Activated gamma-delta T cell treated with Interleukin-2 at 50 U/mL for 16 hours (primary cell): ENCODE results near the gene C19orf25.

Experiments
- DNase-seq: peaks from one replicate; pipeline ENCODE4 v3.0.0-alpha.2; 2020

C19orf25 gene

DNA sequence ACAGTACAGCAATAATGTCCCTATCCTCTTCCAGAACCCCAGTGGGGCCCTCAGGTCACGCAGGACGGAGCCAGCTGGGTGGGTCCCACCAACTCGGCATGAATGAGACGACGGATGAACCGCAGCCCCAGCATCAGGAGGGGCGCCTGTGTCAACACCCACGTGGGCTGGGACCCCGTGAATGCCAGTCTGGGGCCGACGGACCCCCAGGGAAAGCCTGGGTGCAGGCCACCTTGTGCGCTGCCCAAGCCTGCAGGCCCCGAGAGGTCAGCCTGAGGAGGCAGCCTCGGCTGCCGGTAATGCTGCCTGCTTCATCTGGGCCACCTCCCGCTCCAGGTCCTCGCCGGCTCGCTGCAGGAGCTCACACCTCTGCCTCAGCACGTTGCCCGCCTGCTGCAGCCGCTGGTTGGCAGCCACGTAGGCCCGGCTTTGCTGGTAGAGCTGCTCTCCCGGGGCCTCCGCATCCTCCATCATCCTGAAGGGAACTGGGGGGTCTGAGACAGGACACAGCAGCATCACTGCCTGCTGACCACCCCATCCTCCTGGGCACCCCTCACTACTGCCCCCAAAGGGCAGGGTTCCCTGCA is 4.2 kb downstream of the C19orf25 start:
- DNase-seq = no peak

DNA sequence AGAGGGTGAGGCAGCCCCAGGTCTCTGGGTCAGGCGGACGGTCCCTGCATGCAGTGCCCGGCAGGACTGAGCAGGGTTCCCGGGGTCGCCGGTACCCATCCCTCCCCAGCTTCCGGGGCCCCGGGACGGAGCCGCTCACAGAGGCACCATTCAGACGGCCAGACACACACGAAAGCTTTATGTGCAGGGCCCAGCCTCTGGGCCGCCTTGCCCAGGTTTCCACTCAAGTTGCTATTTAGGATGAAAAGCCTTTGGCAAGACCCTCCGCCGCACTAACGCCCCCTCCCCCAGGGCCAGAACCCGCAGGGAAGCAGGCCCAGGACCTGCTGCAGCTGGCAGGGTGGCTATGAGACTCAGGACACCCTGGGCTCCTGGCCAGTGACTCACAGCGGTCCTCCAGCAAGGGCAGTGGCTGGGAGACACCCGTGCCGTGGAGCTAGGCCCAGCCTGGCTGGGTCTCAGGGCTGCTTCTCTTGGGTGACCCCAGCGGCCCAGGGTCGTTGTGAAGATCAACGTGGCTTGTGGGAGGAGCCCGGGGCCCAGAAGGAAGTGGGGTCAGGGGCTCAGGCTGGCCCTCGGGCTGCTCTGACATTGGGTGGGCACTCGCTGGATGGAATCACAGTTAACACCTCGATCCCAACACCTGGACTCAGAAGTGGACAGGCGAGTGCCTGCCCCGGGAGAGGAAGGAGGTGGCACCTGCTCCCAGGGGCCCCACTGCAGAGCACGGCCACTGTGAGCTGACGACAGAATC is 4.8 kb downstream of the C19orf25 start:
- no peak for DNase-seq

DNA sequence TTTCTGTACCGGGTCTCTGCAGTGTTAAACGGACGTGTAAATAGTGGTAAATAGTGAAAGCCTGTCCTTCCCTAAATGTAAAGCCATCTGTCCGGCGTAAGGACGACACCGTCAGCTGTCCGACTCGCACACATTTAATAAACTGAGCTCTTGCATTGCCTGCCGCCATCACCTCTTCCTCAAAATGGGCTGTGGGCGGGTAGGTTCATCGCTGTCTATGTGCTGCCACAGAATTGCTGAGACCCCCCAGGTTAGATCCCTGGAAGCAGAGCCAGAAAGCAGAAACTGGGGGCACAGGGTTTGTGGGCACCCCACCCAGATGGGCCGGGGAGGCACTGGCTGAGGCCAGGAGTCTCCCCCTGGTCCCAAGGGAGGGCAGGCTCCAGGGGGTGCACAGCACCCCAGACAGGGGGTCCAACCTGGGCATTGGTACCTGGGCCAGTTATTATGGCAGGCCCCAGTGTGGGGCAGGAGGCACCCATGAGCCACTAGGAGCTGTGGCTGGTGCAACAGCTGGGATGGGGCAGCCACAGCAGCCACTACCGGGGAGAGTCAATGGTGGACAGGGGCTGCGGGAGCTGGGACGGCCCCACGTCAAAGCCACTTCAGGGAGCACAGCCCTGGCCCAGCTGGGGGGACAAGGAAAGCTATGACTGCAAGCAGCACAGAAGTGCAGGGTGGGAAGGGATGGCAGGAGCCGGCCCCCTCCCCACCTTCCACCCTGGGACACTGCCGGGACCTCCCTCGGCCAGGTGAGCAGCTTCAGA is 5.7 kb downstream of the C19orf25 start:
- no peak for DNase-seq

DNA sequence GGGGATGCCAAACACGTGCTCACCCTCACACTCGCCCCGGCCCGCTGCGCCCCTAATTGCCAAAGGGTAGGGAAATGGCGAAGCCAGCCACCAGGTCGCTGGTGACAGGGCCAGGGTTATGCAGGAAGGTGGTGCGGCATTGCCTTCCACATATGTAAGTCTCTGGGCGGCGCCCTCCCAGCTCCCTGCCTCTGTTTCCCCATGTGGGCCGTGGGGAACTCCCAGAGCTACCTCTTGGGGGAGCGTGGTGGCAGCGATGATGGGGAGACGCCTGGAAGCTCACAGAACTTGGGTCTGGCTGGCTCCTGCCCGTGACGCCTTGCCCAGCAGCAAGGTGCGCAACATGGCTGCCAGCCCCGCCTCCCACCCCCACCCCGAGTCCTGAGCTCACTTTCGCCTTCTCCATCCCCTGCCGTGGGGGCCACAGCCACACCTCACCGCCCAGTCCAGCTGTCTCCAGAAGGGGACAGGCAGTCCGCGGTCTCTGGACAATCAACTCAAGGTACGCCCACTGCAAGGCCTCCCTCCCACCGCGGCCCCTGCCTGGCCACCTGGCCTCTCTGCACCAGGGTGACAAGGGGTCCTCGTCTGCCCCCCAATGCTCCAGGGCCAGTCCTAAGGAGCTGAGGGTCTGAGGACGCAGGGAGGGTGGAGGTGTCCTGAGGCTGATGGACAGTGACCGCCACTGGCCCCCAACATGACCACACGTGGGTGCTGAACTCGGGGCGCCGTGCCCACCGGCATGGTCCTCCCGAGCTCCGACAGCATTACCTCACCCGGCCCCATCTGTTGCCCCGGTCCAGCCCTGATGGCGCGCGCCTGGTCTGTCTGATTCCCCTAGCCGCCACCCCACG is 6.6 kb downstream of the C19orf25 start:
- no peak for DNase-seq

DNA sequence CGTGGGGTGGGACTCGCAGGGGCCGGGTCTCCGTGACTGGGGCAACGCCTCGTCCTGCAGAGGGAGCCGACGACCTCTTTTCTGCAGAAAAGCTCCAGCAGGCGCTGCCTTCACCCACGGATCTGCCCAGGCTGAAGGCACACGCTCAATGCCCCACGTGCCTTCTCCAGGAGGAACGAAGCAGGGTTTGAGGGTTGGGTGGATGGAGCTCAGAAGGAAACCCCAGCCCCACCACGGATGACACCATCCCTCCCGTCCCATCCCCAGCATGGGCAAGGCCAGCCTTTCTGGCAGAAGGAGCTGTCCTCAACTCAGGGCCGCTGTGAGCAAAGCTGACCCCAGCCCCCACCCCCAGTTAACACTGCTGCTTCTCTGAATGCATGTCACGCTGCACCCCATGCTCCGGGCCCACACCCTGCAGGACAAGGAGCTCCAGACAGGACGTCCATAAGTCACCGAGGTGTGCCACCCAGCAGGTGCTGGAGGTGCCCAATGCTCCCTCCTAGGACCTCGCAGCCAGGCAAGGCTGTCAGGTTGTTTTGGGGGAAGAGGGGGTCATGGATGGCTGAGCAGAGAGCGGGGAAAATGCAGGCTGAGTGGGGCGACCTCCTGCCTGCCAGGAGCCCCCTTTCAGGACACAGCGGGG is 7.4 kb downstream of the C19orf25 start:
- DNase-seq = no peak

DNA sequence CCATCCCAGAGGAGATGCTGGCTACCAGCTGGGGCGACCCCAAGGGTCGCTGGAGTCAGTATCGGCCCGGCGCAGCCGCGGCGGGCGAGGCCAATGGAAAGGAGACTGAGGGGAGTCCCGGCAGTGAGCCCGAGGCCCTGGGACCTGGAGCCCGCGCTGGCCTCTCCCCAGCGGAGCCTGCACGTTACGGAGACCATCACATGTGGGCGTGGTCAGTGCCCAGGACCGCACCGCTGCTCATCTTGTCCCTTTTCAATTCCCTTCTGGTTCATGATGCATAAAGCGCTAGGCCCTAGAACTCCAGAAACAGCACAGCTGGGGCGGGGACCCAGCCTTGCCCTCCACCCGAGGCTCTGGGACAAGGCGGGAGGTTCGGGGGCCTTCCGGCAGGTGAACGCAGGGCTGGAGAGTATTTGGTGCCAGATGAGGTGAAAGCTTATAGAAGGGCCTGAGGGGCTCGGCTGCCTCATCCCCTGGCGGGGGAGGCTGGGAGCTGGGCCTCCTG is 8.0 kb downstream of the C19orf25 start:
- DNase-seq = no peak

DNA sequence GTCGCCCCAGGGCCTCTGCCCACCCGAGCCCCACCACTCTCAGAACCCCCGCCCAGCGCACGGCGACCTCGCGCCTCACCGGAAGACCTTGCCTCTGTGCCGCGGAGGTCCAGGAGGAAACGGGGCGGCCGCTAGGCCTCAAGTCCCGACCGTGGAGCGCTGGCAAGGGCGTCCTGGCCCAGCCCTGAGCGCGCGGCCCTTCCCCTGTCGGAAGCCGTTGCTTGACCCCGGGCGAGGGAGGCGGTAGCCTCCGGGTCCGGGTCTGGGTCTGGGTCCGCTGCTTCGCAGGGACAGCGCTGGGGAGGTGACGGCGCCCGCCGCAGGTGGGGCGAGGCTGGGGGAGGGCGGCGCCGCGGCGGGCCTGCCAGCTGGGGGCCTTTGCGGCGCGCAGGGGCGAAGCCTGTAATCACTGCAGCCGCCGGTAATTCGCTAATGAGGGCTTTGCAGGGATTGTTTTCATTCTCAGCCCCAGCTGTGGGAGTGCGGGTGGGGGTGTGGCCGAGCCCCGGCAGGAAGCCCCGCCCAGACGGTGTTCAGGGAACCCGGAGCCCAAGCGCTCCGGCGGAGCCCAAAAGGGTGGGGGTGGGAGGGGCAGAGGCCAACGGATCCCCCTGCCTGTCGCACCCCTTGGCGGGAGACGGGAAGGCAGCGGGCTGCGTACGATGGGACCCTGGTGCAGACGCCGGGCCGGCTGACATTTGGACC is 8.6 kb downstream of the C19orf25 start:
- peak; percentile 65 for DNase-seq

DNA sequence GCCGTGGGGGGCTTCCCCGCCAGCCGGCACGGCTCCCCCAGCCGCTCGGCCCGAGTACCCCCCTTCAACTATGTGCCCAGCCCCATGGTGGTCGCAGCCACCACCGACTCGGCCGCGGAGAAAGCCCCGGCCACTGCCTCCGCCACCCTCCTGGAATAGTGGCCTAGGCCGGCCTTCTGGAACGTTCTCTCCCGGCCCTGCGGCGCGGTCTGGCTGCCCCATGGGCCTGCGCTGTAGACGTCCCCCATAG is 9.0 kb downstream of the C19orf25 start:
- DNase-seq = no peak

DNA sequence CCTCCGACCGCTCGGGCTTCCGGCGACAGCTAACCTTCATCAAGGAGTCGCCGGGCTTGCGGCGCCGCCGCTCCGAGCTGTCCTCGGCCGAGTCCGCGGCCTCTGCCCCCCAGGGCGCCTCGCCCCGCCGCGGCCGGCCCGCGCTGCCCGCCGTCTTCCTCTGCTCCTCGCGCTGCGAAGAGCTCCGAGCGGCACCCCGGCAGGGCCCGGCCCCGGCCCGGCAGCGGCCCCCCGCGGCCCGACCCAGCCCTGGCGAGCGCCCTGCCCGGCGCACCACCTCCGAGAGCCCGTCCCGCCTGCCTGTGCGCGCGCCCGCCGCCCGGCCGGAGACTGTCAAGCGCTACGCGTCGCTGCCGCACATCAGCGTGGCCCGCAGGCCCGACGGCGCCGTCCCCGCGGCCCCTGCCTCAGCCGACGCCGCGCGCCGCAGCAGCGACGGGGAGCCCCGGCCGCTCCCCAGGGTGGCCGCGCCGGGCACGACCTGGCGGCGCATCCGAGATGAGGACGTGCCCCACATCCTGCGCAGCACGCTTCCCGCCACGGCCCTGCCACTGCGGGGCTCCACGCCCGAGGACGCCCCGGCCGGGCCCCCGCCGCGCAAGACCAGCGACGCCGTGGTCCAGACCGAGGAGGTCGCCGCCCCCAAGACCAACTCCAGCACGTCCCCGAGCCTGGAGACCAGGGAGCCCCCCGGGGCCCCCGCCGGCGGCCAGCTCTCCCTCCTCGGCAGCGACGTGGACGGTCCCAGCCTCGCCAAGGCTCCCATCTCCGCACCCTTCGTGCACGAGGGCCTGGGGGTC is 9.6 kb downstream of the C19orf25 start:
- DNase-seq = no peak

DNA sequence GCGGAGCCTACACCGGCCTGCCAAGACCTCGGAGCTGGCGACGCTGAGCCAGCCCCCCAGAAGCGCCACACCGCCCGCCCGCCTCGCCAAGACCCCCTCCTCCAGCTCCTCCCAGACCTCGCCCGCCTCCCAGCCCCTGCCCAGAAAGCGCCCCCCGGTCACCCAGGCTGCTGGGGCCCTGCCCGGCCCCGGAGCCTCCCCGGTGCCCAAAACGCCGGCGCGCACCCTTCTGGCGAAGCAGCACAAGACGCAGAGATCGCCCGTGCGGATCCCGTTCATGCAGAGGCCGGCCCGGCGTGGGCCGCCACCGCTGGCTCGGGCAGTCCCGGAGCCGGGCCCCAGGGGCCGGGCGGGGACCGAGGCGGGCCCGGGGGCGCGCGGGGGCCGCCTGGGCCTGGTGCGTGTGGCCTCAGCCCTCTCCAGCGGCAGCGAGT is 10.2 kb downstream of the C19orf25 start:
- no peak for DNase-seq

DNA sequence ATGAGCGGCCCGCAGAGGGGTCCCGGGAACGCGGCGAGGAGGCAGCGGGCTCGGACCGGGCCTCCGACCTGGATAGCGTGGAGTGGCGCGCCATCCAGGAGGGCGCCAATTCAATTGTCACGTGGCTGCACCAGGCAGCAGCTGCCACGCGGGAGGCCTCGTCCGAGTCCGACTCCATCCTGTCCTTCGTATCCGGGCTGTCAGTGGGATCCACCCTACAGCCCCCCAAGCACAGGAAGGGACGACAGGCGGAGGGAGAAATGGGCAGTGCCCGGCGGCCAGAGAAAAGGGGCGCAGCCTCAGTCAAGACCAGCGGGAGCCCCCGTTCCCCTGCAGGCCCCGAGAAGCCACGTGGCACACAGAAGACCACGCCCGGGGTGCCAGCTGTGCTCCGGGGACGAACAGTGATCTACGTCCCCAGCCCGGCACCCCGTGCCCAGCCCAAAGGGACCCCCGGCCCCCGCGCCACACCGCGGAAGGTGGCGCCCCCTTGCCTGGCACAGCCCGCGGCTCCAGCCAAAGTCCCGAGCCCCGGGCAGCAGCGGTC is 10.7 kb downstream of the C19orf25 start:
- no peak for DNase-seq

DNA sequence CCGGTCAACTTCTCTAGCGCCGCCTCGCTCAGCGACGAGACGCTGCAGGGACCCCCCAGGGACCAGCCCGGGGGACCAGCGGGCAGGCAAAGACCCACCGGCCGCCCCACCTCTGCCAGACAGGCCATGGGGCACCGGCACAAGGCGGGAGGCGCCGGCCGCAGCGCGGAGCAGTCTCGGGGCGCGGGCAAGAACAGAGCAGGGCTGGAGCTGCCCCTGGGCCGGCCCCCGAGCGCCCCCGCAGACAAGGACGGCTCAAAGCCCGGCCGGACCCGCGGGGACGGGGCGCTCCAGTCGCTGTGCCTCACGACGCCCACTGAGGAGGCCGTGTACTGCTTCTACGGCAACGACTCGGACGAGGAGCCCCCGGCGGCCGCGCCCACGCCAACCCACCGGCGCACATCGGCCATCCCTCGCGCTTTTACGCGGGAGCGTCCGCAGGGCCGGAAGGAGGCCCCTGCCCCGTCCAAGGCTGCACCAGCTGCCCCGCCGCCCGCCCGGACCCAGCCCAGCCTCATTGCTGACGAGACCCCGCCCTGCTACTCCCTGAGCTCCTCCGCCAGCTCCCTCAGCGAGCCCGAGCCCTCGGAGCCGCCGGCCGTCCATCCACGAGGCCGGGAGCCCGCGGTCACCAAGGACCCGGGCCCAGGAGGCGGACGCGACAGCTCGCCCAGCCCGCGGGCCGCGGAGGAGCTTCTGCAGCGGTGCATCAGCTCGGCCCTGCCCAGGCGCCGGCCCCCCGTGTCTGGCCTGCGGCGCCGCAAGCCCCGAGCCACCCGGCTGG is 11.3 kb downstream of the C19orf25 start:
- no peak for DNase-seq

DNA sequence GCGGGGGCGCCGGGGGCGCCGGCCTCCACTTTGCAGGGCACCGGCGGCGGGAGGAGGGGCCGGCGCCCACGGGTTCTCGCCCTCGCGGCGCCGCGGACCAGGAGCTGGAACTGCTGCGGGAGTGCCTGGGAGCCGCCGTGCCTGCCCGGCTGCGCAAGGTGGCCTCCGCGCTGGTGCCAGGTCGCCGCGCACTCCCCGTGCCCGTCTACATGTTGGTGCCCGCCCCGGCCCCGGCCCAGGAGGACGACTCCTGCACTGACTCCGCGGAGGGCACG is 11.9 kb downstream of the C19orf25 start:
- DNase-seq = no peak

DNA sequence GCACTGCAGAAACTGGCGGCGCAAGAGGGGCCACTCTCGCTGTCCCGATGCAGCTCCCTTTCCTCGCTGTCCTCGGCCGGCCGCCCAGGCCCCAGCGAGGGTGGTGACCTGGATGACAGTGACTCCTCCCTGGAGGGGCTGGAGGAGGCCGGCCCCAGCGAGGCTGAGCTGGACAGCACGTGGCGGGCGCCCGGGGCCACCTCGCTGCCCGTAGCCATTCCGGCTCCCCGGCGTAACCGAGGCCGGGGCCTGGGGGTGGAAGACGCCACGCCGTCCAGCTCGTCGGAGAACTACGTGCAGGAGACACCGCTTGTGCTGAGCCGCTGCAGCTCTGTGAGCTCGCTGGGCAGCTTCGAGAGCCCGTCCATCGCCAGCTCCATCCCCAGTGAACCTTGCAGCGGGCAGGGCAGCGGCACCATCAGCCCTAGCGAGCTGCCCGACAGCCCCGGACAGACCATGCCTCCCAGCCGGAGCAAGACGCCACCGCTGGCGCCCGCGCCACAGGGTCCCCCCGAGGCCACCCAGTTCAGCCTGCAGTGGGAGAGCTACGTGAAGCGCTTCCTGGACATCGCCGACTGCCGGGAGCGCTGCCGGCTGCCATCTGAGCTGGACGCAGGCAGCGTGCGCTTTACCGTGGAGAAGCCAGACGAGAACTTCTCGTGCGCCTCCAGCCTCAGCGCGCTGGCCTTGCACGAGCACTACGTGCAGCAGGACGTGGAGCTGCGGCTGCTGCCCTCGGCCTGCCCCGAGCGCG is 12.4 kb downstream of the C19orf25 start:
- no peak for DNase-seq

DNA sequence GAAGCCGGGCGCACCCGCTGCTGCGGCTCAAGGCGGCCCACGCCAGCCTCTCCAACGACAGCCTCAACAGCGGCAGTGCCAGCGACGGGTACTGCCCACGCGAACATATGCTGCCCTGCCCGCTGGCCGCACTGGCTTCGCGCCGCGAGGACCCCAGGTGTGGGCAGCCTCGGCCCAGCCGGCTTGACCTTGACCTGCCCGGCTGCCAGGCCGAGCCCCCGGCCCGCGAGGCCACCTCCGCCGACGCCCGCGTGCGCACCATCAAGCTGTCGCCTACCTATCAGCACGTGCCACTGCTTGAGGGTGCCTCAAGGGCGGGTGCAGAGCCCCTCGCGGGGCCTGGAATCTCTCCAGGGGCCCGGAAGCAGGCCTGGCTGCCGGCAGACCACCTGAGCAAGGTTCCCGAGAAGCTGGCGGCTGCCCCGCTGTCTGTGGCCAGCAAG is 13.0 kb downstream of the C19orf25 start:
- DNase-seq = no peak

DNA sequence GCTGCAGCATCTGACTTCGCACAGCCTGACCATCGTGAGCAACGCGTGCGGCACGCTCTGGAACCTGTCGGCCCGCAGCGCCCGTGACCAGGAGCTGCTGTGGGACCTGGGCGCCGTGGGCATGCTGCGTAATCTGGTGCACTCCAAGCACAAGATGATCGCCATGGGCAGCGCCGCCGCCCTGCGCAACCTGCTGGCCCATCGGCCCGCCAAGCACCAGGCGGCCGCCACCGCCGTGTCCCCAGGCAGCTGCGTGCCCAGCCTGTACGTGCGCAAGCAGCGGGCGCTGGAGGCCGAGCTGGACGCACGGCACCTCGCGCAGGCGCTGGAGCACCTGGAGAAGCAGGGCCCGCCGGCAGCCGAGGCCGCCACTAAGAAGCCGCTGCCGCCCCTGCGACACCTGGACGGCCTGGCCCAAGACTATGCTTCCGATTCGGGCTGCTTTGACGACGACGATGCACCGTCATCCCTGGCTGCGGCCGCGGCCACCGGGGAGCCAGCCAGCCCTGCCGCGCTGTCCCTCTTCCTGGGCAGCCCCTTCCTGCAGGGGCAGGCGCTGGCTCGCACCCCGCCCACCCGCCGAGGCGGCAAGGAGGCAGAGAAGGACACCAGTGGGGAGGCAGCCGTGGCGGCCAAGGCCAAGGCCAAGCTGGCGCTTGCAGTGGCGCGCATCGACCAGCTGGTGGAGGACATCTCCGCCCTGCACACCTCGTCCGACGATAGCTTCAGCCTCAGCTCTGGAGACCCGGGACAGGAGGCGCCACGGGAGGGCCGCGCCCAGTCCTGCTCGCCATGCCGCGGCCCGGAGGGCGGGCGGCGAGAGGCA is 13.6 kb downstream of the C19orf25 start:
- DNase-seq = no peak

DNA sequence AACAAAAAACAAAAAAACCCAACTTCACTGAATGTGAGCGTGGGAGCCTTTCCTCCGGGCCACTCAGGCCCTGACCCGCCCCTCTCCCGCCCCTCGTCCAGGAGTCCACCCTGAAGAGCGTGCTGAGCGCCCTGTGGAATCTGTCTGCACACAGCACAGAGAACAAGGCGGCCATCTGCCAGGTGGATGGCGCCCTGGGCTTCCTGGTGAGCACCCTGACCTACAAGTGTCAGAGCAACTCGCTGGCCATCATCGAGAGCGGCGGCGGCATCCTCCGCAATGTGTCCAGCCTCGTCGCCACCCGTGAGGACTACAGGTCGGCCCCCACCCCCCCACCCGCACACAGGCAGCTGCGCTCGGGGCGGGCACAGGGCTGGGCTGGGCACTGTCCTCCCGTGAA is 17.2 kb downstream of the C19orf25 start:
- no peak for DNase-seq
